A673 (cell line): ENCODE data around the gene PARP14.
"Not testable (repeated sequence)": the region's sequence is repeated elsewhere in the genome, so short reads cannot be mapped to it uniquely, and the experiment has no call there.

Experiments
- EZH2 ChIP-seq: fragments of 200-600 bp; sonication (generic); IDR thresholded peaks from 2 replicates; pipeline ENCODE4 v1.6.1; 2017; ENCODE audit warnings: borderline replicate concordance, low read depth, mild to moderate bottlenecking, mixed read lengths, antibody characterized with exemption, low read length; ENCODE audit not compliant: poor library complexity, severe bottlenecking
- TF ChIP-seq, protein P1 (sequence below): fragments of 300-800, 200-600 bp; sonication (generic); conservative IDR thresholded peaks from 2 replicates; pipeline ENCODE4 v1.5.1; 2017; ENCODE audit warnings: low read depth, mild to moderate bottlenecking, antibody characterized with exemption, low read length, moderate library complexity, mixed read lengths

DNA sequence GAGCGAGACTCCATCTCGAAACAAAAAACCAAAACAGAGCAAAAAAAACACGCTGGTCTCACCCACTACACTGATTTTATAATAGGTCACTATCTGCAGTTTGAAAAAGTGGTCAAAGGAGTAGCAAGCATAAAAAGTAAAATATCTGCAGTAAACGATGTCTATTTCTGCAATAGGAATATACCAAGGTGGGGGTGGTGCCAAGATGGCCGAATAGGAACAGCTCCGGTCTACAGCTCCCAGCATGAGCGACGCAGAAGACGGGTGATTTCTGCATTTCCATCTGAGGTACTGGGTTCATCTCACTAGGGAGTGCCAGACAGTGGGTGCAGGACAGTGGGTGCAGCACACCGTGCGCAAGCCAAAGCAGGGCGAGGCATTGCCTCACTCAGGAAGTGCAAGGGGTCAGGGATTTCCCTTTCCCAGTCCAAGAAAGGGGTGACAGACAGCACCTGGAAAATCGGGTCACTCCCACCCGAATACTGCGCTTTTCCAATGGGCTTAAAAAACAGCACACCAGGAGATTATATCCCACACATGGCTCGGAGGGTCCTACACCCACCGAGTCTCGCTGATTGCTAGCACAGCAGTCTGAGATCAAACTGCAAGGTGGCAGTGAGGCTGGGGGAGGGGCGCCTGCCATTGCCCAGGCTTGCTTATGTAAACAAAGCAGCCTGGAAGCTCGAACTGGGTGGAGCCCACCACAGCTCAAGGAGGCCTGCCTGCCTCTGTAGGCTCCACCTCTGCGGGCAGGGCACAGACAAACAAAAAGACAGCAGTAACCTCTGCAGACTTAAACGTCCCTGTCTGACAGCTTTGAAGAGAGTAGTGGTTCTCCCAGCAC, 52.3 kb downstream of the PARP14 start:
- TF ChIP-seq, protein P1, sequence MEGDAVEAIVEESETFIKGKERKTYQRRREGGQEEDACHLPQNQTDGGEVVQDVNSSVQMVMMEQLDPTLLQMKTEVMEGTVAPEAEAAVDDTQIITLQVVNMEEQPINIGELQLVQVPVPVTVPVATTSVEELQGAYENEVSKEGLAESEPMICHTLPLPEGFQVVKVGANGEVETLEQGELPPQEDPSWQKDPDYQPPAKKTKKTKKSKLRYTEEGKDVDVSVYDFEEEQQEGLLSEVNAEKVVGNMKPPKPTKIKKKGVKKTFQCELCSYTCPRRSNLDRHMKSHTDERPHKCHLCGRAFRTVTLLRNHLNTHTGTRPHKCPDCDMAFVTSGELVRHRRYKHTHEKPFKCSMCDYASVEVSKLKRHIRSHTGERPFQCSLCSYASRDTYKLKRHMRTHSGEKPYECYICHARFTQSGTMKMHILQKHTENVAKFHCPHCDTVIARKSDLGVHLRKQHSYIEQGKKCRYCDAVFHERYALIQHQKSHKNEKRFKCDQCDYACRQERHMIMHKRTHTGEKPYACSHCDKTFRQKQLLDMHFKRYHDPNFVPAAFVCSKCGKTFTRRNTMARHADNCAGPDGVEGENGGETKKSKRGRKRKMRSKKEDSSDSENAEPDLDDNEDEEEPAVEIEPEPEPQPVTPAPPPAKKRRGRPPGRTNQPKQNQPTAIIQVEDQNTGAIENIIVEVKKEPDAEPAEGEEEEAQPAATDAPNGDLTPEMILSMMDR = not testable (repeated sequence)
- TF ChIP-seq EZH2 = not testable (repeated sequence)
